HUES48 (cell line): ENCODE results near the gene TMEFF2.

Source experiments
- H3K27ac ChIP-seq: one replicate; pipeline ENCODE4 v1.7.0; 2013; ENCODE audit warnings: low read depth, low read length, inconsistent platforms
- H3K27me3 ChIP-seq: 2 replicates; pipeline ENCODE4 v1.6.1; 2013; ENCODE audit warnings: mild to moderate bottlenecking, low read length; ENCODE audit not compliant: control insufficient read depth, insufficient read depth
- H3K36me3 ChIP-seq: 2 replicates; pipeline ENCODE4 v1.6.1; 2013; ENCODE audit warnings: low read length; ENCODE audit not compliant: control insufficient read depth, insufficient read depth
- H3K4me1 ChIP-seq: 2 replicates; pipeline ENCODE4 v1.6.1; 2013; ENCODE audit warnings: mild to moderate bottlenecking, low read length; ENCODE audit not compliant: control insufficient read depth, insufficient read depth
- H3K4me3 ChIP-seq: 2 replicates; pipeline ENCODE4 v1.5.1; 2013; ENCODE audit warnings: mild to moderate bottlenecking, low read depth, low read length
- H3K9ac ChIP-seq: 2 replicates; pipeline ENCODE4 v1.6.1; 2013; ENCODE audit warnings: mild to moderate bottlenecking, low read depth, low read length, moderate library complexity
- H3K9me3 ChIP-seq: 2 replicates; pipeline ENCODE4 v1.6.1; 2013; ENCODE audit warnings: low read length; ENCODE audit not compliant: control insufficient read depth, insufficient read depth

TMEFF2 gene, protein sequence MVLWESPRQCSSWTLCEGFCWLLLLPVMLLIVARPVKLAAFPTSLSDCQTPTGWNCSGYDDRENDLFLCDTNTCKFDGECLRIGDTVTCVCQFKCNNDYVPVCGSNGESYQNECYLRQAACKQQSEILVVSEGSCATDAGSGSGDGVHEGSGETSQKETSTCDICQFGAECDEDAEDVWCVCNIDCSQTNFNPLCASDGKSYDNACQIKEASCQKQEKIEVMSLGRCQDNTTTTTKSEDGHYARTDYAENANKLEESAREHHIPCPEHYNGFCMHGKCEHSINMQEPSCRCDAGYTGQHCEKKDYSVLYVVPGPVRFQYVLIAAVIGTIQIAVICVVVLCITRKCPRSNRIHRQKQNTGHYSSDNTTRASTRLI

DNA sequence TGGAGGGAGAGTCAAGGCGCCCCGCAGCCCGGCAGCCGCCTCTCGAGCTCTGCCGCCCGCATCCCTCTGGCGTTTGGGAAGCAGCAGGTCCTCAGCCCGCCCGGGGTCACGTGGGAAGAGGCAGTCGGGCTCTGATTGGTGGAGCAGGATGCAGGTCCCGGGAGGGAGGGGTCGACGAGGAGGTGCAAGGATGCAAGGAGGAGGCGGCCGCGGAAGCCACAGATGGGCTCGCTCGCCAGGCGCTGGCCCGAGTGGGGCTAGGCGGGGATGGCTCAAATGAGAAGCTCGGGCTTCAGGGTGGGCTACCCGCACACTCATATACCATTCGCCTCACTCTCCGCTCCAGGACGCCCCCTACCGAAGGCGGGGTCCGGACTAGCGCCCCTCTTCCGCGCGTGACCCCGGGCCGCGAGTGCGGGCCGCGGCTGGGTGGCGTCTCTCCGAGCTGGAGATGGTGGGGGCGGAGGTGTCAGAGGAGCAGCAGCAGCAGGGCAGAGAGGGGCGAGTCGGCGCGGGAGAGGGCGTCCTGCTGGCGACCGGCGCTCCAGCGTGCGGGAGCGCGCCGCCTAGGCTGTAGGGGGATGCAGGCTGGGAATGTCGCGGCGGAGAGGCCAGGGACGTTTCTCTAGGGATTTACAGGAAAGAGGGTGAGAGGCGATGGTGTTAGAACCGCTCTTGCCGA is at the start of gene TMEFF2:
TMEFF2 (minus strand) TSS at position 68 of the 682 bp plus-strand sequence. CDS start 409 bp downstream, outside the sequence.
- Histone ChIP-seq H3K4me3 (peak within 1 kb of the TSS; percentile 74), H3K9ac (no peak within 1 kb of the TSS), H3K9me3 (no peaks in the 10 kb centered on the region), H3K27ac (no peak within 1 kb of the TSS), H3K4me1 (peaks cover 22% of the 10 kb centered on the region), H3K36me3 (no peaks in the 10 kb centered on the region), H3K27me3 (peaks cover 72% of the 10 kb centered on the region)

DNA sequence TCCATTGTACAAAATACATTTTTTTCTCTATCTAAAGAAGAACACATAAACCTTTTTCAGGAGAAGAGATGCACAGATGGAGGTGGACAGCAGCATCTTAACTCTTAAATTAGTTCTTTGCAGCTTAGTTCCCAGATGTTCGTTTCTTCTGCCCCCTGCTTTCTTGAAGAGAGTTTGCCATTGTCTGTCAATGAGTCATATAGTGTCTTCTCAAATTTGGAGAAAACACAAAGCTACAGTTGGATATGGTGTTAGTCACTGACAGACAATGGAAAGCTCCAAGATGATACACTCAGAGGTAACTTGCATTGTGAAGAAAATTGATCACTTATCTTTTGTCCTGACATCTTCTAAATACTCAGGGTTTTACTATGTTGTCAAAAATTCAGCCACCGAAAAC is 48.8 kb upstream of the TMEFF2 start:
- Histone ChIP-seq H3K4me1 (no peaks in the 10 kb centered on the region), H3K4me3 (no peak overlapping the region), H3K27ac (no peak overlapping the region), H3K9ac (no peak overlapping the region), H3K9me3 (no peaks in the 10 kb centered on the region), H3K36me3 (no peaks in the 10 kb centered on the region), H3K27me3 (no peaks in the 10 kb centered on the region)

DNA sequence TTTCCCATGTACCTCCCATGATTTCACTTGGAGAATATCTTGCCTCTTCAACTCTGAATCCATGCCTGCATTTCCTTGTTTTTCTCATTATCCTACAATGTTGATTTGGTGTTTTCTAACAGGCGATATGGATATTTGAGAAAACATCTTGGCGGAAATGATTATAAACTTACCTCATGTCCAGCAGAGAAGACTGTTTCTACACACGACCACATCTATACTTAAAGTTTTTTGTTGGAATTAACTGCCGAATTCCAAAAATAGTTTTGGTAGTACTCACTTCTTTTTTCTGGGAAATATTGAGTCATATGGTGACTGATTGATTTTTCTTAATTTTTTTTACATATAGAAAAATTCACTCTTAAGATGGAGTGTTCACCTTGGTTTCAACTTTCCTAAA is 41.4 kb upstream of the TMEFF2 start:
- H3K27ac ChIP-seq: no peak overlapping the region
- no peaks in the 10 kb centered on the region for H3K27me3 ChIP-seq
- H3K9me3 ChIP-seq: no peaks in the 10 kb centered on the region
- H3K4me1 ChIP-seq: no peaks in the 10 kb centered on the region
- no peak overlapping the region for H3K9ac ChIP-seq
- no peaks in the 10 kb centered on the region for H3K36me3 ChIP-seq
- H3K4me3 ChIP-seq: no peak overlapping the region

DNA sequence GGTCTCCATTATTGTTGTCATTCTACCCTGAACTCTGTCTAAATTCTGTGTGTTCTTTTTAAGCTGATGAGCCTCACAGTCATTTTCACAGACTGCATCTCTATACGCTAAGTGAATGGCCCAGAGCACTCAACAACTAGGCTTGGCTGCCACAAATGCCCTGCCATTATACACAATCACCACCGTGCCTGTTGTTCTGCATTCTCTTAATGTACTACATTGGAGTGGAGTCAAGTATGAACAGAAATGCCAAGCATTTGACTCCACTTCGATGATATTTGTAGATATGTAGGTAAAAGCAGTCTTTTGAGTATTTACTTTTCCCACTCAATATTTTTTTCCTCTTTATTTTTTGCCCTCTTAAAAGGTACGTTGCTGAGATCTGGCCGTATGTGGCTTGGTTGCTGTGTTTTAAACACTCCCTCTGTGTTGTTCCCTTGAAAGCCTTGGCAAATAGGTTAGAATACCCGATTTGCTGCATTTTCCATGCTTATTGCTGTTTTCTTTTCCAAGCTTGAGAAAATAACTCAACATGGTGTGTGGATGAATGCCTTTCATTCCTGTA is 36.2 kb upstream of the TMEFF2 start:
- H3K27ac ChIP-seq: no peak overlapping the region
- H3K4me1 ChIP-seq: no peaks in the 10 kb centered on the region
- no peak overlapping the region for H3K4me3 ChIP-seq
- no peak overlapping the region for H3K9ac ChIP-seq
- no peaks in the 10 kb centered on the region for H3K9me3 ChIP-seq
- H3K36me3 ChIP-seq: no peaks in the 10 kb centered on the region
- no peaks in the 10 kb centered on the region for H3K27me3 ChIP-seq

DNA sequence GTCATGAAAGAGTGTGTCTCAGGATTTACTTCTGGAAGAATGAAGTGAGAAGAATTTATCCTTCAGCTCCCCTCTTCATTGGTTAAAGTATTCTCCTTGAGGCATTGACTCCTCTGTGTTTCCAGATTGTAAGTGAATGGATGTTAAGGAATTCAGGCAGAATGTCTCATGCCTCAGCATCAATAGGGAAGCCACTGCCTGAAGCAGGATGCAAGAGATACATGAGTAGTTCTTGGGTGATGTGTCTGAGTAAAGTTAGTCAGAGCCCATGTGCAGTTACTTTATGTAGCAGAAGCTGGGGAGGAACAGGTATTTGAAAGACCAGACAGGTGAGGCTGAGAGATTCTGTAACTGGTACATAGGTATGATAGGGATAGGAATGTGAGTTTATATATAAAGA is 34.0 kb upstream of the TMEFF2 start:
- H3K36me3 ChIP-seq: no peaks in the 10 kb centered on the region
- no peak overlapping the region for H3K9ac ChIP-seq
- no peaks in the 10 kb centered on the region for H3K9me3 ChIP-seq
- no peak overlapping the region for H3K4me3 ChIP-seq
- no peak overlapping the region for H3K27ac ChIP-seq
- H3K27me3 ChIP-seq: no peaks in the 10 kb centered on the region
- H3K4me1 ChIP-seq: no peaks in the 10 kb centered on the region

DNA sequence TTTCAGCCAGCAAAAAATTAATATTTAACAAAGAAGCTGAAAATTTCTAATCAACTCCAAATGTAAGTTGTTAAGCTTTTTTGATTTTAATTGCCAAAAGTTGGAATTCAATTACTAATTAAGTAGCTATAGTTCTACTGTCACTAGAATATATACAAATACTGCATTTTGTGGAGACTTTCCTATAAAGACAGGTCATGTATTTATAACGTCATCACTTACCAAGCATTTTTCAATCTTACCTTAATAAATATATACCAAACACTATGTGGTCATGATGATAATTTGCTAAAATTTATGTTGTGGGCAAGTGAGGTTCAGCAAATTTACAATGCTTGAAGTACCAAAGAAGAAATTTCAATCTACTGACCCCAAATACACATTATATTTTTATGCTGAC is 24.2 kb upstream of the TMEFF2 start:
- Histone ChIP-seq H3K9ac (no peak overlapping the region), H3K36me3 (no peaks in the 10 kb centered on the region), H3K4me1 (no peaks in the 10 kb centered on the region), H3K27me3 (no peaks in the 10 kb centered on the region), H3K4me3 (no peak overlapping the region), H3K27ac (no peak overlapping the region), H3K9me3 (no peaks in the 10 kb centered on the region)

DNA sequence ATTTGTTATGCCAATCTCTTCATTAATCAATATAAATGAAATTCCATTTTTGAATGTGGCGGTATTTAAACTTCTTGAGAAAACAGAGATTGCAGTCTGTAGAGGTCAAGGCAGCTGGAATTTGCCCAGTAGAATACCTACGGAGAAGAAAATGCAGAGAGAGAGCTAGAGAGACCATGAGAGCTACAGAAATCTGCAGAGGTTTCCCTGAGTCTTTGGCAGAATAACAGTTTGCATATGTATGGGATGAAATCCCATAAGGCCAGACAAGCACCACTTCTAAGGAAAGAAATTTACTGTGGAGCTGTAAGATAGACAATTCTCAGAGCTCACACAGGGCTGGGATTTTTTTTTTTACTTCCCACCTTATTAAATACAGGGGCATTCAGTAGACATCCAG is 23.6 kb upstream of the TMEFF2 start:
- Histone ChIP-seq H3K36me3 (no peaks in the 10 kb centered on the region), H3K27ac (no peak overlapping the region), H3K9me3 (no peaks in the 10 kb centered on the region), H3K27me3 (no peaks in the 10 kb centered on the region), H3K4me1 (no peaks in the 10 kb centered on the region), H3K9ac (no peak overlapping the region), H3K4me3 (no peak overlapping the region)

DNA sequence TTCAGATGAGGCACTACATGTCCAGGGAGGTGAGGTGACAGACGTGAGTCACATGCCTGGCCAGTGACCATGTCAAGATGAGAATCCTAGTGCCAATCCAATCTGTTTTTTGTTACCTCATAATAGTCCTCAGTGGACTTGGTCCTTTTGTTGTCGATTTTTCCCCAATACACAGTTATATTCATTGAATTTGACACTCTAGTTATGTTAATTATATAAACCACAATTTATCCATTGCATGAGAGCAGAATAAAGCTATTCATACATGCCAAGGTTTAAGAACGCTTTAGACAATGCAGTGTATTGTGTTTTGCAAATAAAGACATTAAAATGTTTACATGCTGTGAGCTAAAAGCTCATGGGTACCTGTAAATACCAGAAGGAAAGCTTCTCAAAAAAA is 21.6 kb upstream of the TMEFF2 start:
- H3K4me3 ChIP-seq: no peak overlapping the region
- no peak overlapping the region for H3K9ac ChIP-seq
- no peaks in the 10 kb centered on the region for H3K4me1 ChIP-seq
- H3K27me3 ChIP-seq: no peaks in the 10 kb centered on the region
- no peak overlapping the region for H3K27ac ChIP-seq
- no peaks in the 10 kb centered on the region for H3K9me3 ChIP-seq
- H3K36me3 ChIP-seq: no peaks in the 10 kb centered on the region

DNA sequence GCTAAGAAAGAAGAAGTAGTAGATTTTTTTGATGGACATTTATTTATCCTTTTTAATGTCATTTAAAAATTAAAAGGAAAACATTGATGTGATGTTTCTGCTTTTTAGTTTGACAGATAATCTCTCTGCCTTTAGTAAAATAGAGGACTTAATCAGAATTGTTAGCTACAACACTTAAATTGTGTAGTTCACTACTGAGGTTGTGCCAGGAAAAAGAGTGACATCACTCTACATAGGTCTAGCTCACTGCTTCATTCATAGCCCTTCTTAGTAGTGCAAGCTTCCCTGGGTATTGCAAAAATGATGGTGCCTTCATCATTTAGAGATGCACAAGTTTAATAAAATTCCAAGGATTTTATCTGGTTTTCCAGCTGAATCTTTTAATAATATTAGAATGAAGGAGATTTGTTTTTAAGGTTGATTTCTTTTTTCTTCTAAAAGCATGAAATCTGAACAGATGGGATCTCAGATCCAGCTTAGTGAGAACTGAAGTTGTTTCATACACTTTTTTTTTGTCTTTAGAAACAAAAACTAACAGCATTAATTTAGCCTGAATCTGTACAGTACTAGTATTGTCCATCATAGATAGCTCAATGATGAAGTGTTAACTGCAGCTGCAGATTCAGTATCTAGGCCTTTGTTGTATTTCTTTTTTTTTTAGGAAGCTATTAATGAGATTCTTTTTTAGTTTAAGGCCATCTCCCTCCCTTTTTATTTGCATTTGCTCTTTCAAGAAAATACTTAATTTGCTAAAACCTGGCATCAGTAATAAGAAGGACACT is 20.6 kb upstream of the TMEFF2 start:
- Histone ChIP-seq H3K9ac (no peak overlapping the region), H3K36me3 (no peaks in the 10 kb centered on the region), H3K27me3 (no peaks in the 10 kb centered on the region), H3K4me3 (no peak overlapping the region), H3K9me3 (no peaks in the 10 kb centered on the region), H3K27ac (no peak overlapping the region), H3K4me1 (no peaks in the 10 kb centered on the region)

DNA sequence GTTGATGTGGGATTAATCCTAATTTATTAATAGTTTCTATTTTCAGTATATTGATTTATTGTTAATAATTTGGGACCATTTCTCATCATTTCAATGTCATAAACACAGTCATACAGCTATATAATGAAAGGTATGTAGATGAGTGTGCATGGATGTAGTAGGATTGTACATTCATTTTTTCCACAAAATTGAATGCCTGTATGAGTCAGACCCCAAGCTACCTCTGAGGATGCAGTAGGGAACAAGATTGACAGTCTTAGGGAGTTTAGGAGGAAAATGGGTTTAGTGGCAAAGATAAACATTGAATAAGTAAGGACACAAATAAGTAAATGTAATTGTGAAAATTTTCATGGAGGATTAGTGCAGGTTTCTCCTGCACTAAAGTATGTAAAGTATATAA is 14.1 kb upstream of the TMEFF2 start:
- H3K36me3 ChIP-seq: no peaks in the 10 kb centered on the region
- no peaks in the 10 kb centered on the region for H3K27me3 ChIP-seq
- no peak overlapping the region for H3K27ac ChIP-seq
- no peaks in the 10 kb centered on the region for H3K4me1 ChIP-seq
- H3K9ac ChIP-seq: no peak overlapping the region
- no peaks in the 10 kb centered on the region for H3K9me3 ChIP-seq
- H3K4me3 ChIP-seq: no peak overlapping the region
